Gastroesophageal sphincter (tissue), 4 donors: ENCODE results near the gene SLAIN1. TPM values are rescaled to one million over a fixed set of nuclear protein-coding genes. Genes with fewer than 3 reads are reported as not detected.

Experiments
- ATAC-seq: fragments of 150-250 bp; one replicate; pipeline ENCODE4 v1.9.1; 2016; ENCODE audit warnings: mild to moderate bottlenecking, moderate library complexity
- H3K27ac ChIP-seq, 4 donors: fragments of 200-600 bp; sonication (generic) in 3 of 4; 1 replicate in 3 of 4; 2 replicates in 1 of 4; pipeline ENCODE4 v1.5.1; 2016 to 2019
- H3K27me3 ChIP-seq: fragments of 200-600 bp; sonication (generic); one replicate; pipeline ENCODE4 v1.5.1; 2019
- H3K36me3 ChIP-seq, 2 donors: fragments of 200-600 bp; sonication (generic); one replicate each; pipeline ENCODE4 v1.5.1; 2019; ENCODE audit warnings: control low read depth in 1 of 2
- H3K4me1 ChIP-seq, 3 donors: fragments of 200-600 bp; sonication (generic); 1 replicate in 2 of 3; 2 replicates in 1 of 3; pipeline ENCODE4 v1.5.1; 2016 to 2019; ENCODE audit warnings: control low read depth in 2 of 3
- H3K4me3 ChIP-seq, 2 donors: fragments of 200-600 bp; sonication (generic); one replicate each; pipeline ENCODE4 v1.5.1; 2019; ENCODE audit warnings: mild to moderate bottlenecking in 1 of 2, moderate library complexity in 1 of 2
- H3K9me3 ChIP-seq, 3 donors: fragments of 200-600 bp; sonication (generic); one replicate each; pipeline ENCODE4 v1.5.1; 2017 to 2019; ENCODE audit warnings: control low read depth in 2 of 3
- CTCF ChIP-seq, 4 experiments: fragments of 200-600 bp in 2 of 4; fragments of 450-650 bp in 2 of 4; sonication (generic) in 1 of 4; IDR thresholded peaks; one replicate each; pipeline ENCODE4 v1.5.1; 2017 to 2019; ENCODE audit warnings: antibody characterized with exemption in 4 of 4, mild to moderate bottlenecking in 2 of 4, moderate library complexity in 2 of 4
- EP300 ChIP-seq: sonication (generic); formaldehyde crosslinking; IDR thresholded peaks from one replicate; pipeline ENCODE4 v1.6.1; 2017; ENCODE audit warnings: antibody characterized with exemption, mild to moderate bottlenecking
- POLR2A ChIP-seq, 2 donors: fragments of 450-650 bp; IDR thresholded peaks; one replicate each; pipeline ENCODE4 v1.6.1; 2017; ENCODE audit warnings: antibody characterized with exemption in 2 of 2, mild to moderate bottlenecking in 2 of 2, moderate library complexity in 1 of 2
- POLR2AphosphoS5 ChIP-seq: sonication (generic); formaldehyde crosslinking; IDR thresholded peaks from one replicate; pipeline ENCODE4 v1.6.1; 2017; ENCODE audit warnings: antibody characterized with exemption
- WGBS, 2 donors: methylation state at CpG; one replicate each; pipeline ENCODE4 v1.1.5; 2018; ENCODE audit warnings: low coverage in 1 of 2; 5-methylcytosine and 5-hydroxymethylcytosine counted together
- total RNA-seq, 4 donors: library from RNA; depleted of rRNA; stranded (reverse); fragments of >200 nt; gene quantifications; one replicate each; pipeline ENCODE4 v1.1.0, GENCODE V29; 2016

The SLAIN1 gene
- total RNA-seq, 4 donors from 2014 or later = 8.9 to 17.3 (median 15.5) TPM

GRCh38 chr13:77740931-77741596 lies 43.6 kb downstream of the SLAIN1 start:
- WGBS, 2 donors = 60 to 90% methylated on average over 6 to 8 of the region's 8 CpGs
- H3K27ac ChIP-seq = no peak overlapping the region
- H3K9me3 ChIP-seq = no peaks in the 10 kb centered on the region
- H3K4me3 ChIP-seq = no peak overlapping the region
- H3K36me3 ChIP-seq = peaks cover 0 to 14% of the 10 kb centered on the region in 2 donors
- H3K4me1 ChIP-seq = no peaks in the 10 kb centered on the region
- TF ChIP-seq POLR2AphosphoS5 (no peak), EP300 (no peak), POLR2A (IDR thresholded peaks at IDR 0.05) (no peak), CTCF (IDR thresholded peaks at IDR 0.05) (no peak)
- no peak for ATAC-seq
- no peaks in the 10 kb centered on the region for H3K27me3 ChIP-seq

GRCh38 chr13:77741597-77741972 lies 44.1 kb downstream of the SLAIN1 start:
- H3K4me3 ChIP-seq = no peak overlapping the region
- H3K4me1 ChIP-seq = no peaks in the 10 kb centered on the region
- no peak overlapping the region for H3K27ac ChIP-seq
- ATAC-seq = no peak
- peaks cover 0 to 16% of the 10 kb centered on the region in 2 donors for H3K36me3 ChIP-seq
- 75 to 90% methylated on average over 1 of the region's 1 CpG for WGBS, 2 donors
- TF ChIP-seq POLR2AphosphoS5 = no peak
- no peak for TF ChIP-seq CTCF (IDR thresholded peaks at IDR 0.05)
- no peaks in the 10 kb centered on the region for H3K9me3 ChIP-seq
- no peaks in the 10 kb centered on the region for H3K27me3 ChIP-seq

- Histone ChIP-seq H3K36me3 (peaks cover 0 to 27% of the 10 kb centered on the region in 2 donors), H3K27ac (no peak overlapping the region), H3K9me3 (no peaks in the 10 kb centered on the region), H3K27me3 (no peaks in the 10 kb centered on the region), H3K4me3 (no peak overlapping the region), H3K4me1 (no peaks in the 10 kb centered on the region)
- no peak for TF ChIP-seq POLR2A (IDR thresholded peaks at IDR 0.05)
- 100% methylated on average over 2 of the region's 2 CpGs for WGBS, 2 donors
- ATAC-seq = no peak
Observed at GRCh38 chr13:77742801-77743200, 45.3 kb downstream of the SLAIN1 start.

GRCh38 chr13:77745784-77746183 lies 48.3 kb downstream of the SLAIN1 start:
- H3K27ac ChIP-seq = no peak overlapping the region
- ATAC-seq = no peak
- 76 to 100% methylated on average over 1 of the region's 1 CpG for WGBS, 2 donors
- no peaks in the 10 kb centered on the region for H3K9me3 ChIP-seq
- no peaks in the 10 kb centered on the region for H3K4me1 ChIP-seq
- H3K4me3 ChIP-seq = no peak overlapping the region
- H3K36me3 ChIP-seq = peaks cover 0 to 27% of the 10 kb centered on the region in 2 donors
- TF ChIP-seq EP300 (no peak), POLR2A (IDR thresholded peaks at IDR 0.05) (no peak), POLR2AphosphoS5 (no peak), CTCF (IDR thresholded peaks at IDR 0.05) (no peak)
- H3K27me3 ChIP-seq = no peaks in the 10 kb centered on the region

GRCh38 chr13:77749344-77749880 lies 51.9 kb downstream of the SLAIN1 start:
- TF ChIP-seq POLR2A (IDR thresholded peaks at IDR 0.05) = no peak
- no peaks in the 10 kb centered on the region for H3K4me1 ChIP-seq
- 43 to 54% methylated on average over 2 of the region's 2 CpGs for WGBS, 2 donors

More at GRCh38 chr13:77749344-77749880, 51.9 kb downstream of the SLAIN1 start:
- H3K27ac ChIP-seq = no peak overlapping the region
- no peak overlapping the region for H3K4me3 ChIP-seq
- no peaks in the 10 kb centered on the region for H3K27me3 ChIP-seq
- ATAC-seq = no peak
- H3K36me3 ChIP-seq = peaks cover 0 to 24% of the 10 kb centered on the region in 2 donors
- H3K9me3 ChIP-seq = no peaks in the 10 kb centered on the region
